GM12865 (cell line): ENCODE measurements around the gene RRAGC.
"Not testable (repeated sequence)": the region's sequence is repeated elsewhere in the genome, so short reads cannot be mapped to it uniquely, and the experiment has no call there.

Experiments used
- DNase-seq: peaks from one replicate; pipeline ENCODE4 v3.0.0; 2010; ENCODE audit warnings: low read depth
- H3K4me3 ChIP-seq: 2 replicates; pipeline ENCODE4 v1.5.1; 2011; ENCODE audit warnings: mild to moderate bottlenecking, low read depth, low read length, control low read depth
- TF ChIP-seq, protein P1 (sequence below): IDR thresholded peaks from 2 replicates; pipeline ENCODE4 v1.5.1; 2011; ENCODE audit warnings: low read length, control low read depth, low read depth, inconsistent platforms; ENCODE audit not compliant: insufficient read depth; ENCODE audit errors: missing control alignments

RRAGC gene

DNA sequence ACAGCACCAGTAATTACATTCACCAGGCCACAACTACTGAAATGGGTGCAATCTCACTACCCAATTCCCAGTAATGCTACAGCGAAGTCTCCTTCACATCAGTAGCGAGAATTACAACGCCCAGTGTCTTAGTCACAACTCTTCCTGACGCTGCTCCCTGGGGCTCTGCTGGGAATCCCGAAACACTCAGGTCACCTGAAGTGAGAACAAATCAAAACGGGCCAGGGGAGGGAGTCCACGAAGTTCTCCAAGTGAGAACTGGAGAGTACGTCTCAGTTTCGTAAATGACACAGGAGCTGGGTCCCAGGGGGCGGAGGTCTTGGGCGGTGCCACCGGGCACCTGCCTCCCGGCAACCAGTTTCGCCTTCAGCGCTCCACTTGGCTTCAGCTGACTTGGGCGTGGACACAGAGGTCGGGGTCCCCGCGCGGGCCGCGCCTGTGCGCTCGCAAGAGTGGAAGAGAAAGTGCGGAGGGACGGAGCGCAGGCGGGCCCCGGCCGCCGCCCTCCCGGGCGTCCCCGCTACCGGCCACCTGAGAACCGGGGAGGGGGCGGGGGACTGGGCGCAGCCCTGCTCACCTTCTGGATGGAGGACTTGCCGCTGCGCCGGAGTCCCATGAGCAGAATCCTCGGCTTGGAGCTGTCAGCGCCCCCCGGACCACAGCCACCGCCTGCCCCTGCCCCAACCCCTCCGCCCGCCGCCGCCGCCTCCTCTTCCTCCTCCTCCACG, 575 bp downstream of the RRAGC start:
- H3K4me3 ChIP-seq: peak overlapping the region; percentile 56
- TF ChIP-seq, protein P1, sequence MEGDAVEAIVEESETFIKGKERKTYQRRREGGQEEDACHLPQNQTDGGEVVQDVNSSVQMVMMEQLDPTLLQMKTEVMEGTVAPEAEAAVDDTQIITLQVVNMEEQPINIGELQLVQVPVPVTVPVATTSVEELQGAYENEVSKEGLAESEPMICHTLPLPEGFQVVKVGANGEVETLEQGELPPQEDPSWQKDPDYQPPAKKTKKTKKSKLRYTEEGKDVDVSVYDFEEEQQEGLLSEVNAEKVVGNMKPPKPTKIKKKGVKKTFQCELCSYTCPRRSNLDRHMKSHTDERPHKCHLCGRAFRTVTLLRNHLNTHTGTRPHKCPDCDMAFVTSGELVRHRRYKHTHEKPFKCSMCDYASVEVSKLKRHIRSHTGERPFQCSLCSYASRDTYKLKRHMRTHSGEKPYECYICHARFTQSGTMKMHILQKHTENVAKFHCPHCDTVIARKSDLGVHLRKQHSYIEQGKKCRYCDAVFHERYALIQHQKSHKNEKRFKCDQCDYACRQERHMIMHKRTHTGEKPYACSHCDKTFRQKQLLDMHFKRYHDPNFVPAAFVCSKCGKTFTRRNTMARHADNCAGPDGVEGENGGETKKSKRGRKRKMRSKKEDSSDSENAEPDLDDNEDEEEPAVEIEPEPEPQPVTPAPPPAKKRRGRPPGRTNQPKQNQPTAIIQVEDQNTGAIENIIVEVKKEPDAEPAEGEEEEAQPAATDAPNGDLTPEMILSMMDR: no peak
- DNase-seq: peak; percentile 80

- no peak overlapping the region for H3K4me3 ChIP-seq
- DNase-seq: peak; percentile 81
- TF ChIP-seq, protein P1: no peak
Measured at GRCh38 chr1:38852780-38853179, 6.8 kb downstream of the RRAGC start.

GRCh38 chr1:38848071-38848470, 11.5 kb downstream of the RRAGC start:
- peak; percentile 19 for DNase-seq
- TF ChIP-seq, protein P1: no peak
- no peak overlapping the region for H3K4me3 ChIP-seq

DNA sequence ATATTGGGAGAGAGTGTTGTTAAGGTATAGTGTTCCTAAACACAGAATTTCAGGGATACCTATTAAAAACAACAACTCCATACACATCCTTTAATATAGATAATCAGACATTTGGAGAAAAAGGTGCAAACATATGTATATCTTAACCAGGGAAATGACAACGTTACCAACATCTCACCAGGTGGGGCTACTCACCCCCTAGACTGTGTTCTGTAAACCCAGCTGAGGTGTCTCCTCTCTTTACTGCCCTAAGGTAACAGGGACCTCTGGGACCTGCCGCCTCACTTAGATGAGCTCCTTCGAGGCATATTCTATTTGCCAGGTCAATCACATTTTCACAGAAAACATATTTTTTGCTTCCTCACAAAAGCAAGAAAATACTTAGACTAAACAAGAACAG, 13.4 kb downstream of the RRAGC start:
- TF ChIP-seq, protein P1: no peak
- no peak for DNase-seq

DNA sequence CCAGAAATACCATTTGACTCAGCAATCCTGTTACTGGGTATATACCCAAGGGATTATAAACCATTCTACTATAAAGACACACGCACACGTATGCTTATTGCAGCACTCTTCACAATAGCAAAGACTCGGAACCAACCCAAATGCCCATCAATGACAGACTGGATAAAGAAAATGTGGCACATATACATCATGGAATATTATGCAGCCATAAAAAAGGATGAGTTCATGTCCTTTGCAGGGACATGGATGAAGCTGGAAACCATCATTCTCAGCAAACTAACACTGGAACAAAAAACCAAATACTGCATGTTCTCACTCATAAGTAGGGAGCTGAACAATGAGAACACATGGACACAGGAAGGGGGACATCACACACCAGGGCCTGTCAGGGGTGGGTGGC, 14.5 kb downstream of the RRAGC start:
- not testable (repeated sequence) for H3K4me3 ChIP-seq, DNase-seq

More for the DNA sequence above, 13.4 kb downstream of the RRAGC start:
- no peak overlapping the region for H3K4me3 ChIP-seq

GRCh38 chr1:38840281-38840680, 19.3 kb downstream of the RRAGC start:
- TF ChIP-seq, protein P1: no peak
- no peak overlapping the region for H3K4me3 ChIP-seq
- no peak for DNase-seq

GRCh38 chr1:38839363-38839762, 20.2 kb downstream of the RRAGC start:
- TF ChIP-seq, protein P1: no peak
- no peak overlapping the region for H3K4me3 ChIP-seq
- no peak for DNase-seq

DNA sequence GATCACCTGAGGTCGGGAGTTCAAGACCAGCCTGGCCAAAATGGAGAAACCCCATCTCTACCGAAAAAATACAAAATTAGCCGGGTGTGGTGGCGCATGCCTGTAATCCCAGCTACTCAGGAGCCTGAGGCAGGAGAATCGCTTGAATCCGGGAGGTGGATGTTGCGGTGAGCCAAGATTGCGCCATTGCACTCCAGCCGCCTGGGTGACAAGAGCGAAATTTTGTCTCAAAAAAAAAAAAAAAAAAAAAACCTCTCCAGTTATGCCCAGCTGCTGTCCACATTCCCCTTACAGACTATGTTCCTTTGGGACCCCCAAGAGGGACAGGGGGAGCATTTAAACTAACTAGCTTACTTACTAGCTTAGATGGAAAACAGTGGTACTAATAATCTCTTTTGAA, 23.3 kb downstream of the RRAGC start:
- H3K4me3 ChIP-seq, DNase-seq: not testable (repeated sequence)
